Lung (tissue), 12 donors: ENCODE results near the gene SLC51B. TPM values are rescaled to one million over a fixed set of nuclear protein-coding genes. Genes with fewer than 3 reads are reported as not detected.

ENCODE experiments used
- ATAC-seq: fragments of 200-7000 bp; cut with Tn5 transposase; one replicate; pipeline ENCODE4 v1.9.1; 2020; ENCODE audit warnings: moderate number of reproducible peaks; ENCODE audit not compliant: insufficient read depth, low FRiP score
- DNase-seq, 3 donors: peaks; one replicate each; pipeline ENCODE4 v3.0.0-alpha.2; 2013 to 2017
- H3K27ac ChIP-seq, 2 donors: one replicate each; pipeline ENCODE4 v1.5.1; 2013; ENCODE audit warnings: mild to moderate bottlenecking in 2 of 2, moderate library complexity in 2 of 2, control low read depth in 1 of 2, inconsistent platforms in 1 of 2, low read depth in 1 of 2, low read length in 1 of 2
- H3K27me3 ChIP-seq, 3 donors: one replicate each; pipeline ENCODE4 v1.5.1; 2013; ENCODE audit warnings: low read length in 2 of 3; ENCODE audit not compliant: control insufficient read depth in 3 of 3, insufficient read depth in 3 of 3
- H3K36me3 ChIP-seq, 4 donors: one replicate each; pipeline ENCODE4 v1.5.1; 2013; ENCODE audit warnings: low read length in 4 of 4, mild to moderate bottlenecking in 1 of 4, moderate library complexity in 1 of 4; ENCODE audit not compliant: control insufficient read depth in 4 of 4, insufficient read depth in 4 of 4
- H3K4me1 ChIP-seq, 5 donors: one replicate each; pipeline ENCODE4 v1.5.1; 2013; ENCODE audit warnings: low read length in 5 of 5, mild to moderate bottlenecking in 2 of 5, moderate library complexity in 1 of 5; ENCODE audit not compliant: control insufficient read depth in 5 of 5, insufficient read depth in 5 of 5
- H3K4me3 ChIP-seq: one replicate; pipeline ENCODE4 v1.5.1; 2013; ENCODE audit warnings: mild to moderate bottlenecking, control low read depth, moderate library complexity
- H3K9ac ChIP-seq, 2 donors: one replicate each; pipeline ENCODE4 v1.5.1; 2013; ENCODE audit warnings: low read length in 2 of 2, control low read depth in 1 of 2; ENCODE audit not compliant: insufficient read depth in 1 of 2
- H3K9me3 ChIP-seq, 4 donors: one replicate each; pipeline ENCODE4 v1.5.1; 2013; ENCODE audit warnings: low read length in 3 of 4, mild to moderate bottlenecking in 1 of 4, moderate library complexity in 1 of 4; ENCODE audit not compliant: control insufficient read depth in 4 of 4, insufficient read depth in 3 of 4
- CTCF ChIP-seq: IDR thresholded peaks from 2 replicates; pipeline ENCODE4 v1.5.1; 2012; ENCODE audit warnings: mild to moderate bottlenecking; ENCODE audit errors: control extremely low read depth, extremely low read depth
- WGBS, 2 donors: extraction: QIAGEN DNeasy Blood & Tissue Kit; methylation state at CpG; one replicate each; pipeline ENCODE4 v1.1.7; 2013; 5-methylcytosine and 5-hydroxymethylcytosine counted together
- polyA plus RNA-seq, 2 donors: library from polyadenylated mRNA; stranded (reverse); fragments of 200-250 nt; gene quantifications; one replicate each; pipeline ENCODE4 v1.2.1, GENCODE V29; 2013
- total RNA-seq, 2 donors: library from RNA; depleted of rRNA in 1 of 2; stranded (reverse); fragments of >200 nt in 1 of 2; gene quantifications; one replicate each; pipeline ENCODE4 v1.2.1, GENCODE V29; 2014 to 2021
- donor health status: control.
- donor health status: control.
- donor health status: Bipolar disorder and iron deficiency.
- donor health status: healthy.
- donor health status: DM: yes; HTN: yes; CAD: no.

Gene SLC51B
- total and polyA plus RNA-seq, 4 donors: 0.85 to 7.3 (median 2.0) TPM

- no peak overlapping the region for H3K9ac ChIP-seq
- H3K27ac ChIP-seq: no peak overlapping the region
- no peaks in the 10 kb centered on the region for H3K9me3 ChIP-seq
- DNase-seq (no peak), ATAC-seq (no peak)
- WGBS, 2 donors: 97 to 98% methylated on average over 3 of the region's 3 CpGs
- no peaks in the 10 kb centered on the region for H3K27me3 ChIP-seq
- H3K4me3 ChIP-seq: no peak overlapping the region
- H3K36me3 ChIP-seq: peaks cover 0 to 33% (median 21%) of the 10 kb centered on the region in 4 donors
- TF ChIP-seq CTCF: no peak
- H3K4me1 ChIP-seq: peaks cover 0 to 11% (median 5%) of the 10 kb centered on the region in 5 donors
Observed at GRCh38 chr15:65102912-65103311, 57.7 kb downstream of the SLC51B start.

Other genes starting within 250 kb of the SLC51B start
- 1 to 10 TPM; 1.1 to 2.4 TPM for gene PIF1, start 219.7 kb upstream of the SLC51B start, total RNA-seq
- 1 to 10 TPM; 1.1 to 1.4 TPM for gene PIF1, start 219.7 kb upstream of the SLC51B start, polyA plus RNA-seq
- gene PLEKHO2, start 203.5 kb upstream of the SLC51B start, total RNA-seq: 10 to 100 TPM; 25.6 to 84.1 TPM
- gene PLEKHO2, start 203.5 kb upstream of the SLC51B start, polyA plus RNA-seq: 10 to 100 TPM; 36.9 to 75.3 TPM
- 1 to 10 TPM; 5.0 to 6.8 TPM for gene ANKDD1A, start 133.5 kb upstream of the SLC51B start, total RNA-seq
- gene ANKDD1A, start 133.5 kb upstream of the SLC51B start, polyA plus RNA-seq: 1 to 10 TPM; 2.3 to 3.4 TPM
- 100 to 1,000 TPM in 1 of 2 donors, 10 to 100 TPM in 1; 79.2 to 115 TPM for gene SPG21, start 55.5 kb upstream of the SLC51B start, total RNA-seq
- 10 to 100 TPM; 88.2 to 98.2 TPM for gene SPG21, start 55.5 kb upstream of the SLC51B start, polyA plus RNA-seq
- gene MTFMT, start 15.7 kb upstream of the SLC51B start, total RNA-seq: 10 to 100 TPM; 14.4 to 15.0 TPM
- gene MTFMT, start 15.7 kb upstream of the SLC51B start, polyA plus RNA-seq: 1 to 10 TPM; 5.0 to 8.2 TPM
- 10 to 100 TPM; 31.6 to 75.7 TPM for gene RASL12, start 22.6 kb downstream of the SLC51B start, total RNA-seq
- gene RASL12, start 22.6 kb downstream of the SLC51B start, polyA plus RNA-seq: 10 to 100 TPM; 13.8 to 14.8 TPM
- under 1 TPM; 0.21 to 0.23 TPM for gene KBTBD13, start 31.4 kb downstream of the SLC51B start, total RNA-seq
- gene KBTBD13, start 31.4 kb downstream of the SLC51B start, polyA plus RNA-seq: under 1 TPM; 0.04 to 0.14 TPM
- 1 to 10 TPM; 4.7 to 5.4 TPM for gene UBAP1L, start 69.8 kb downstream of the SLC51B start, total RNA-seq
- gene UBAP1L, start 69.8 kb downstream of the SLC51B start, polyA plus RNA-seq: 1 to 10 TPM in 1 of 2 donors, under 1 TPM in 1; 0.96 to 2.2 TPM
- gene PDCD7, start 88.4 kb downstream of the SLC51B start, total RNA-seq: 10 to 100 TPM; 17.0 to 21.7 TPM
- gene PDCD7, start 88.4 kb downstream of the SLC51B start, polyA plus RNA-seq: 10 to 100 TPM in 1 of 2 donors, 1 to 10 TPM in 1; 8.8 to 11.2 TPM
- 10 to 100 TPM; 43.1 to 93.6 TPM for gene CLPX, start 140.0 kb downstream of the SLC51B start, total RNA-seq
- 10 to 100 TPM; 11.2 to 19.6 TPM for gene CLPX, start 140.0 kb downstream of the SLC51B start, polyA plus RNA-seq
- under 1 TPM; 0.89 to 0.97 TPM for gene CILP, start 166.1 kb downstream of the SLC51B start, total RNA-seq
- gene CILP, start 166.1 kb downstream of the SLC51B start, polyA plus RNA-seq: under 1 TPM; 0.30 to 0.43 TPM
- gene PARP16, start 241.5 kb downstream of the SLC51B start, total RNA-seq: 1 to 10 TPM; 7.4 to 7.7 TPM
- gene PARP16, start 241.5 kb downstream of the SLC51B start, polyA plus RNA-seq: 1 to 10 TPM; 4.6 to 5.2 TPM